NCI-H526 treated with DMSO at 0.1 percent for 48 hours (cell line): ENCODE measurements around the gene CELF3.

ENCODE experiments used
- DNase-seq: peaks from one replicate; lab custom pipeline; 2025; lab: John Stamatoyannopoulos, UW

The CELF3 gene

DNA sequence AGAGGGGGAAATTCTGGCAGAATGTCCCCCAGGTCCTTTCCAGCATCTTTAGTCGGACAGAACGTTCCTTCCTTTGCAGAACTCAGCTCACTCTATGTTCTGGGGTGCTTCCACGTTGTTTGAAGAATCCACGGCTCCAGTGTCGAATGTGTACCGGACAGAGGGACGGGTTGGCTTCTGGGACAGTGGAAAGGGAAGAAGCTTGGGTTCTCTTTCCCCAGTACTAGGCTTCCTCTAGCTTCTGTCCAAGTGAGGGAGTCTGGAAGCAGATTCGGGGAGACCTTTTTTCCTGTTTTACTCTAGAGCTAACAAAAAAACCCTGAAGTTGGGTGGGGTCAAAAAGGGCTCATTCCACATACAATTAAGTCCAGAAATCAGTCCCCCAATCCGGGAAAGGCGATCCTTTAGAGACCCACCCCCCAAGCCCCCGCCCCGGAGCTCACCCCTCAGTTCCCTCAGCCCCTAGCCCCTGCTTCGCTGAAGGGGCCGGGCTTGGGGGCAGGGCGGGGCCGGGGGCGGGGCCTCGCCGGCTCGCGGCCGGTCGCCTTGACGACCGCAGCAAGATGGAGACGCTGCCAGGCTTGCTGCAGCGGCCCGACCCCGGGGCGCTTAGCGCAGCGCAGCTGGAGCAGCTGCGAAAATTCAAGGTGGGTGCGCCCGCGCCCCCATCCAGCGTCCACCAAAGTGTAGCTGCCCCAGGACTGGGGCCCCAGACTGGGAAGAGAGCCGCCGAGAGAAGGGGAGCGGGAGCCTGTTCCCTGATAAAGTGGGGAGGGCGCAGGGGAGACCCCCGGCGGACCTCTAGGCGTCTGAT, 4.6 kb upstream of the CELF3 start, which contains the start of gene RIIAD1:
Gene RIIAD1, plus strand, starts transcription at position 549 of the 814 bp plus-strand sequence. Its CDS starts 15 bp downstream, at position 564.
- DNase-seq: no peak

- DNase-seq: no peak
Observed at GRCh38 chr1:151720554-151720953, 4.0 kb upstream of the CELF3 start.

GRCh38 chr1:151720125-151720524, 3.5 kb upstream of the CELF3 start:
- no peak for DNase-seq

DNA sequence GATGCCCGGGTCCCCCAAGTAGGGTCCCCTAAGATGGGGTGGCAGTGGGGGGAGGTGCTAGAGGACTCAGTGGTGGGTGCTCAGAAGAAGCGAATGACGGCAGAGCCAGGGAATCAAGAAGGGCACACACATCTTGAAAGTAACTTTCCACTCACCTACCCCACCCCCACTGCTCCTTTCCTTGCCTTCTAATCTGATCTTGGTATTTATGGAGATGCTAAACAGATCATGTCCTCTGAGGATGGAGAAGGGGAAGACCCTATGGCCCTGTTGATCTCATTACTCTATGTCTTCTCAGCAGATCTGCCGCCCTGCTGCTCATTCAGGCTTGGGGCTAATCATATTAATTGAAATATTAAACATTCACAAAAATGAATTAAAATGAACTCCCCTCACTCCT, 2.1 kb upstream of the CELF3 start:
- no peak for DNase-seq

- DNase-seq: no peak
Observed at GRCh38 chr1:151718011-151718431, 1.4 kb upstream of the CELF3 start.

- no peak for DNase-seq
Observed at GRCh38 chr1:151716405-151716762, 219 bp downstream of the CELF3 start.

GRCh38 chr1:151715726-151716404, 738 bp downstream of the CELF3 start:
- DNase-seq: peak; percentile 67

DNA sequence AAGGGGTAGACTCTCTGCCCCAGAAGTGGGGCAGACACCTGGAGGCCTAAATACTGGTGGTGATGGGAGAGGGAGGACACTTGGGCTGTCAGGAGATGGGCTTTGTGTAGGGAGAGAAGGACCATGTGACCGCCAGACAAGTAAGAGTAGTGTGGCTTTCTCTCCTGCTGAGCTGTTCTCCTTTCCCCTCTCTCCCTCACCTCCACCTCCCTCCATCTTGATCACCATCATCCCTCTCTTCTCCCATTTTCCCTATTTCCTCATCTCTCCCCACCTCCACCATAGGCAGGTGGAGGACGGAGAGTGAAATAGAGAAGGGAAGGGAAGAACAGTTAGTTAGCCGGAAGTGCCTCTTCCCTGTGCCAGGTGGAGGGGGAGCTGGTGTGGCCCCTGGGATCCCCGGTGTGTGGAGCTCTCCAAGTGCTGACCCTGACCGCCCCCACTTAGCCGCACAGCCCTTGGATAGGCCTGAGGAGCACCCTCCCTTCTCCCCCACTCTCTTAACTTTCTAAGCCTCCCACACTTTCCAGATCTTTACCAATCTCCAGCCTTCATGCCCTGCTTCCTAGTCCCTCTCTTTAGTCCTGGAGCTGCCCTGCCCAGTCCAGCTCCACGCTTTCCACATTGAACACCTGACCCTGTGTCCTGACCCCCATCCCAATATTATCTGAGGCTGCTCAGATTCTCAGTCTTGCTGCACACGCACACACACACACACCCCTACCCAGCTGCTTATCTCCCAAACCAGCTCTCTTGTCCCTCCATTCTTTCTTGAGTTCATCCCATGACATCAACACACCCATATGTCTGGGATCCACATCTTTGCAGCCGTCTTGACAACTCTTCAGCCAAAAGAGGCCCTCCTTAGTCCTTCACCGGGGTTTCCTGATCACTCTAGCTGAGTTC, 1.5 kb downstream of the CELF3 start:
- no peak for DNase-seq

- DNase-seq: peak; percentile 55
Observed at GRCh38 chr1:151713874-151714273, 2.7 kb downstream of the CELF3 start.

- peak; percentile 74 for DNase-seq
Observed at GRCh38 chr1:151713044-151713443, 3.6 kb downstream of the CELF3 start.

DNA sequence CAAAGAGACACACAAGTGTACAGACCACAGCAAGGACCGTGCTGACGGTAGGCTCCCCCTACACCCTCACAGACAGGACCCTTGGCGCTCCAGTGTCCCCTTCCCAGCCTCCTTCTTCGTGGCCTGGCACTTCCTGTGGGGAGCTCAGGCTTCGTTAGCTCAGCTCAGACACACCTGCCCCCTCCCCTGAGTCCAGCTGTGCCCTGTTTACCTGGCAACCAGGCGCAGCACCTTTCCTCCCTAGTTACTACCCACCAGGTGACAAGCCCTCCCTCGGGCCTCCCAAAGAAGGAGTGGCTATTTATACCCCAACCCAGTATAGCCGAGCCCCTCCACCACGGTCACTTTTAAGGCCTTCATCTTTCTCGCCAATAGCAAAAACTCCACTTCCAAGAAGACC, 4.7 kb downstream of the CELF3 start:
- peak; percentile 49 for DNase-seq

- no peak for DNase-seq
Observed at GRCh38 chr1:151711044-151711800, 5.4 kb downstream of the CELF3 start.

DNA sequence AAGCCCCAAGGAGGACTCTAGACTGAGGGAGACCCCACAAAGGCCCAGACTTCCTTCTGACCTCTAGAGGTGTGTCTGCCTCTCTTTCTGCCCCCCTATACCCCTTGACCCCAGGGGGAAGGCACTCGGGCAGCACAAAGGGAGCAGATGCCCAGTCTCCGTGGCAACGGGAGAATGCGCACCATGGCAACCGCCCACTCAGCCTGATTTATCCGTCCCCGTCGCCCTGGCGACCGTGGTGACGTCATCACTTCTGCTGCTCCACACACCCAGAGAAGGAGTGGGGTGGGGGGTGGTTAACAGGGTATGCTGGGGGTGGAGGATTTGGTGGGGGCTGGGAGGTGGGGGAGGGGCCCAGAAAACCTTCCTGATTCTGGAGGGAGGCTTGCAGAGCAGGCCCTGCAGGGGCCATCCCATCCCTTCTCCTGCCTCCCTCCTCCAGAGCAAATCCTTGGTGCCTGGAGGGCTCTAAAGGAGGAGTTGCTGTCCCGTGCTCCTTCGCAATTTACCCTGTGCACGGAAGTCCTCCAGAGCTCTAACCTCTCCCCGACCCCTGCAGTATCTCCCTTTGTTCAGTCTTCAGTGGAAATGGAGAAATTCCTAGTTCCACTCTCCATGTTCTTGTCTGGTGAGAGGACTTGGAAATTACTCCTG, 6.3 kb downstream of the CELF3 start:
- no peak for DNase-seq

GRCh38 chr1:151708891-151709290, 7.7 kb downstream of the CELF3 start:
- DNase-seq: no peak

DNA sequence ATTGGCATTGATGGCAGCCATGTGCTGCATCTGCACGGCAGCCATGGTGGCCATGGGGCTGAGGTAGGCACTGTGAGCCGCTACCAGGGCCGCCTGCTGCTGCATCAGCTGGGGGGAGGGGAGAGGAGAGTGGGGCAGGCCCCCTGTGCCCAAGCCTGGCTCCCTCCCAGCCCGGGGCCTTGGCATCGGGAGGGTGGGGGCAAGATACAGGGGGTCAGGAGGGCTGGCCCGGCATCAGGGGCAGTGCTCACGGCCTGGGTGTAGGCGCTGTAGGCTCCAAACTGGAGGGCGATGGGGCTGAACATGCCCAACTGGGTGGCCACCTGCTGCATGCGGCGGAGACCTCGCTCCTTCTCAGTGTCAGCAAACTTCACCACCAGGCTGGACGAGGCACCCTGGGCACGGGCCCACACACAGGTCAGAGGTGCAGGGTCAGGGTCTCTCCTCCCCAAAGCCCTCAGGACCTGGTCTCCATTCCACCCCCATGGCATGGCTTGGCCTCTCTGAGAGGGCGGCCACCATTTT, 9.0 kb downstream of the CELF3 start:
- DNase-seq: no peak

DNA sequence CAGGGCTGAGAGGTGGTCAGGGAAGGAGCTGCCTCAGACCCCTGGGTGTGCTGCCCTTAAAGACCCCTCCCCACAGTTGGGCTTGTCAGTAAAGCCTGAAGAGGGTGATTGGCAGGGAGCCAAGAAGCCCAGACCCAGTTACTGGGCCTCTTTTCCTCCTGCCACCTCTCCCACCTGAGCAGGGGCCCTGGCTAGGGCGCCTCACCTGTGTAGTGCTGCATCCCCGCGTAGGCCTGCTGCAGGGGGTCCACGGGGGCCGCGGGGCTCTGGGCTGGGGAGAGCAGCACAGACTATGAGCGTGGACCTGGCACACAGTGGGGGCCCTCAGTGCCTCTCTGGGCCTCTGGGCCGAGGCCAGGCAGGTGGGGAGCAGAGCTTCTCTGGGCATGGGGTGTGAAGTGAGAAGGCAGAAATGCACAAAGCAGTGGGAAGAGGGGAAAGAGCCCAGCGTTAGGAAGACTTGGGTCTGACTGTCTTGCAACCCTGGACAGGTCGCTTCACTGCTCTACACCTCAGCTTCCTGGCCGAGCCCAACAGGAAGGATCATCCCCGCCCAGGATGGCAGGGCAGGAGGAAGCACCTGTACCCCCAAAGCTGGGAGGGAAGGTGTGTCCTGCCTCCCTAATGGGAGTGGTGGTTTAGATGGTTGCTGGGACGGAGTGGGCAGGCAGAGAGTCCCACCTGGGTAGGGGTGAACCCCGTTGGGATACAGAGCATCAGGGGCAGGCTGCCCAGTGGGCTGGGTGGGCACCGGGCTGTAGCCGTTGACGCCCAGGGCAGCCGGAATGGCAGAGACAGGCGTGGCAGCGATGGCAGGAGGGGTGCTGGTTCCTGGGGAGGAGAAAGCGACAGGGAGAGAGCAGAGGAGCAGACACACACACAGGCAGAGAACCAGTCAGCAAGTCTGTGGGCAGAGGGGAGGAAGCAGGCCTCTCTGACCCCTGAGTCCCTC, 9.9 kb downstream of the CELF3 start:
- no peak for DNase-seq

GRCh38 chr1:151705753-151706463, 10.7 kb downstream of the CELF3 start:
- no peak for DNase-seq

- no peak for DNase-seq
Observed at GRCh38 chr1:151705146-151705545, 11.5 kb downstream of the CELF3 start.

- DNase-seq: no peak
Observed at GRCh38 chr1:151704246-151704645, 12.4 kb downstream of the CELF3 start.
